Measurements from ENCODE around the gene SLC10A1. TPM values are rescaled to one million over a fixed set of nuclear protein-coding genes. Genes with fewer than 3 reads are reported as not detected.

Gene SLC10A1
- polyA plus RNA-seq, 1 experiment: not detected

DNA sequence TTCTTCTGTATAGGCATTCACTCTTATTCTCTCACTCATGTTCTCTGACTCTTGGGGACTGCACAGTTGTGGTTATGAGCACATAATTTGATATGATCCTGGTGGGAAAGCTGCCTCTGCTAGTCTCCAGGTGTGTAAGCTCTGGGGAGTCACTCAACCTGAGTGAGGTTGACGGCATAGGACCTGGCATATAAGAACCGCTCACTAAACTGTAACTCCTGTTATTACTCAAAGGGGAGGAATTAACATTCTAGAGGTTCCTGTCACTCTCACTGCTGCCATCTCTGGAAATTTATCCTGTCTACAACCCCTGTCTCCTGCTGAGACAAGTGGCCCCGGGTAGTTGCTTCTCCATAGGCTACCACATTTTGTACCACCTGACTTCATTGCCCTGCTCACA is 16.1 kb downstream of the SLC10A1 start:
- H3K27ac ChIP-seq (ENCODE audit: low read depth, low read length): no peak overlapping the region
- TF ChIP-seq, protein P1, sequence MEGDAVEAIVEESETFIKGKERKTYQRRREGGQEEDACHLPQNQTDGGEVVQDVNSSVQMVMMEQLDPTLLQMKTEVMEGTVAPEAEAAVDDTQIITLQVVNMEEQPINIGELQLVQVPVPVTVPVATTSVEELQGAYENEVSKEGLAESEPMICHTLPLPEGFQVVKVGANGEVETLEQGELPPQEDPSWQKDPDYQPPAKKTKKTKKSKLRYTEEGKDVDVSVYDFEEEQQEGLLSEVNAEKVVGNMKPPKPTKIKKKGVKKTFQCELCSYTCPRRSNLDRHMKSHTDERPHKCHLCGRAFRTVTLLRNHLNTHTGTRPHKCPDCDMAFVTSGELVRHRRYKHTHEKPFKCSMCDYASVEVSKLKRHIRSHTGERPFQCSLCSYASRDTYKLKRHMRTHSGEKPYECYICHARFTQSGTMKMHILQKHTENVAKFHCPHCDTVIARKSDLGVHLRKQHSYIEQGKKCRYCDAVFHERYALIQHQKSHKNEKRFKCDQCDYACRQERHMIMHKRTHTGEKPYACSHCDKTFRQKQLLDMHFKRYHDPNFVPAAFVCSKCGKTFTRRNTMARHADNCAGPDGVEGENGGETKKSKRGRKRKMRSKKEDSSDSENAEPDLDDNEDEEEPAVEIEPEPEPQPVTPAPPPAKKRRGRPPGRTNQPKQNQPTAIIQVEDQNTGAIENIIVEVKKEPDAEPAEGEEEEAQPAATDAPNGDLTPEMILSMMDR (IDR thresholded peaks at IDR 0.05; ENCODE audit: low read depth, low read length): no peak
- H3K27me3 ChIP-seq (ENCODE audit: control insufficient read depth, insufficient read depth, low read length): no peaks in the 10 kb centered on the region
- H3K4me3 ChIP-seq (ENCODE audit: low read depth, low read length): no peak overlapping the region
- ChIA-PET POLR2A (interaction anchor here (0.5 kb wide), 1 partner anchor 9 kb away, joined by 3 read pairs; no protein-coding TSS in a partner anchor), CTCF (no interaction called here)
- no peaks in the 10 kb centered on the region for H3K9me3 ChIP-seq (ENCODE audit: control insufficient read depth, insufficient read depth, low read length)
- no peak for DNase-seq (ENCODE audit: low read depth, low spot score)

DNA sequence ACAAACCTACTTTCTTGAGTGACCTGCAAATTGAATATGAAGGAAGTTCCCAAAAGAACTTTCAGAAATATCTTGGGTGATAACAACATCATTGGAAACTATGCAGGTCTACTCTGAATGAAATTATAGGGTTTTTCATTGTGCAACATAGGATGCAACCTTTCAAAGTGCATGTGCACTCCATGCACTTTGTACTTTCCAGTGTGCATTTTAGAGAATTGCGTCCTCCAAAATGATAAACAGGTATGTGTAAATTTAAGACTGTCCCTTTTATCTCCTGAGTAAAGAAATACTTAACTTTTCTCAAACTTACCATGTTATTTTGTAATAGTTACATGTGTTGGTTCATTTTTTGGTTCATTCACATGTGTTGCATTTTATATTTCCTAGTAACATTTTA is 16.9 kb downstream of the SLC10A1 start:
- no peaks in the 10 kb centered on the region for H3K27me3 ChIP-seq (ENCODE audit: control insufficient read depth, insufficient read depth, low read length)
- no peaks in the 10 kb centered on the region for H3K9me3 ChIP-seq (ENCODE audit: control insufficient read depth, insufficient read depth, low read length)
- ChIA-PET POLR2A (no interaction called here), CTCF (no interaction called here)
- no peak overlapping the region for H3K4me3 ChIP-seq (ENCODE audit: low read depth, low read length)
- TF ChIP-seq, protein P1 (IDR thresholded peaks at IDR 0.05; ENCODE audit: low read depth, low read length): no peak
- no peak for DNase-seq (ENCODE audit: low read depth, low spot score)
- no peak overlapping the region for H3K27ac ChIP-seq (ENCODE audit: low read depth, low read length)

DNA sequence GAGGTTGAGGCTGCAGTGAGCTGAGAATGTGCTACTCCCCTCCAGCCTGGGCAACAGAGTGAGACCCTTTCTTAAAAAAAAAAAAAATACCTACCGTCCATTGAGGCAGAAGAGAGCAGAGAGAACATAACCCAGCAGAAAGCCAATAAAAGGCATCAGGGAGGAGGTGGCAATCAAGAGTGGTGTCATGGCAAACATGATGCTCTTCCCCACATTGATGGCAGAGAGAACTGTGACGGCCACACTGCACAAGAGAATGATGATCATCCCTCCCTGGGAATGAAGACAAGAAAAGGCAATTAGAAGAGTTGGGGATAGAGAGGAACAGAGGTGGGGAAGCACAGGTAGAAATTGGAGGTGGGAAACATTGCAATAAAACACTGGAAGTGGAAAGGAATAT is 18.0 kb downstream of the SLC10A1 start:
- CTCF ChIA-PET: interaction anchor here (1.0 kb wide), 1 partner anchor 194 kb away, joined by 3 read pairs; no protein-coding TSS in a partner anchor
- POLR2A ChIA-PET: no interaction called here
- H3K4me3 ChIP-seq (ENCODE audit: low read depth, low read length): no peak overlapping the region

DNA sequence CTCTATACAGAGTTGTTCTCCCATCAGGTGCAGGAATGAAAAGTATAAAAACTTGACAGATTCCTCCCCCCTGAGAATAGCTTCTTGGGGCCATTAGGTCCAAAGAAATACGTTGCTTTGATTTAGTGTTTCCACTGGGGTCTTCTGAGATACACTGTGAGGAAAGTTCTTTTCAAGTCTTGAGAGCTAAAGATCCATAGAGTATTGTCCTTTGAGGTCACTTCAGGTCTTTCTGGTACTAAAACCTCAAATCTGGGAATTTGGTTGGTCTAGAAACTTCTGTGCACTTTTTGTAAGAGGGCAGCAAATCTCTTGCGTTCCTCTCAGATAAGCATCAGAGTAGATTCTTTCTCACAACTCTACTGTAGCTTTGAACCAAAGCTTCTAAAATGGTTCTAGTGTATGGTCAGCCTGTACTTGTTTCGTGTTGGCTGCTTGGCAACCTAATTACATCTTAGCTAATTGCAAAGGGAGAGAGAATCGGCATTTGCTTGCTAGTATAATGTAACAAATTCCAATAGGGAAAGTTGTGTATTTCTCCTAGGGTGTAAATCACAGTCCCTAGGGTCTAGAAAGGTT is 20.1 kb downstream of the SLC10A1 start:
- CTCF ChIA-PET: no interaction called here
- POLR2A ChIA-PET: interaction anchor here (2.5 kb wide), 1 partner anchor 10 kb away, joined by 10 read pairs; the partner anchor contains the start of gene SRSF5
- Histone ChIP-seq H3K9me3 (ENCODE audit: control insufficient read depth, insufficient read depth, low read length) (no peaks in the 10 kb centered on the region), H3K27ac (ENCODE audit: low read depth, low read length) (no peak overlapping the region), H3K27me3 (ENCODE audit: control insufficient read depth, insufficient read depth, low read length) (no peaks in the 10 kb centered on the region), H3K4me3 (ENCODE audit: low read depth, low read length) (no peak overlapping the region)
- no peak for DNase-seq (ENCODE audit: low read depth, low spot score)
- TF ChIP-seq, protein P1 (IDR thresholded peaks at IDR 0.05; ENCODE audit: low read depth, low read length): no peak

More for the DNA sequence above, 18.0 kb downstream of the SLC10A1 start:
- TF ChIP-seq, protein P1 (IDR thresholded peaks at IDR 0.05; ENCODE audit: low read depth, low read length): no peak
- no peak for DNase-seq (ENCODE audit: low read depth, low spot score)
- Histone ChIP-seq H3K9me3 (ENCODE audit: control insufficient read depth, insufficient read depth, low read length) (no peaks in the 10 kb centered on the region), H3K27me3 (ENCODE audit: control insufficient read depth, insufficient read depth, low read length) (no peaks in the 10 kb centered on the region), H3K27ac (ENCODE audit: low read depth, low read length) (no peak overlapping the region)

DNA sequence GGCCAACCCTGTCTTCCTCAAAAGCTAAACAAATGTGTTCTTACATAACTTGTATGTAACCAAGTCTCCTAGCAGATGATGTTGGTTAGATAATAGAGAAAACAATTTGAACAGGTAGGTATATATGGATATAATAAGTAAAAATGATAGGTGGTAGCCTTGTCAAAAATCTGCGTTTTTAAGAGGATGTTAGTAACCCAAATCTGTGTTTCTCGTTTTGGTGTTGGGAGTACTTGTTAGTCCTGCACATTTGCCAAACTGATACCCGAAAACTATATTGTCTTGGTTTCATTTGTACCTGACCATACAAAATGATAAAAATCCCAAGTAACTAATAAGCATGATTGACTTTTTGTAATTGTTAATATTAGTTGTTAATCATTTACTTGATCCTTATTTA is 22.0 kb downstream of the SLC10A1 start:
- ChIA-PET POLR2A (interaction anchor here (2.5 kb wide), 1 partner anchor 8 kb away, joined by 10 read pairs; the partner anchor contains the start of gene SRSF5), CTCF (interaction anchor here (1.2 to 1.4 kb wide), 2 partner anchors 190 to 195 kb away, joined by 3 read pairs; no protein-coding TSS in a partner anchor)
- TF ChIP-seq, protein P1 (IDR thresholded peaks at IDR 0.05; ENCODE audit: low read depth, low read length): no peak
- H3K4me3 ChIP-seq (ENCODE audit: low read depth, low read length): no peak overlapping the region
- H3K27ac ChIP-seq (ENCODE audit: low read depth, low read length): no peak overlapping the region
- H3K9me3 ChIP-seq (ENCODE audit: control insufficient read depth, insufficient read depth, low read length): no peaks in the 10 kb centered on the region
- DNase-seq (ENCODE audit: low read depth, low spot score): no peak
- H3K27me3 ChIP-seq (ENCODE audit: control insufficient read depth, insufficient read depth, low read length): no peaks in the 10 kb centered on the region
